ENCODE results near the gene AJUBA.

The AJUBA gene

DNA sequence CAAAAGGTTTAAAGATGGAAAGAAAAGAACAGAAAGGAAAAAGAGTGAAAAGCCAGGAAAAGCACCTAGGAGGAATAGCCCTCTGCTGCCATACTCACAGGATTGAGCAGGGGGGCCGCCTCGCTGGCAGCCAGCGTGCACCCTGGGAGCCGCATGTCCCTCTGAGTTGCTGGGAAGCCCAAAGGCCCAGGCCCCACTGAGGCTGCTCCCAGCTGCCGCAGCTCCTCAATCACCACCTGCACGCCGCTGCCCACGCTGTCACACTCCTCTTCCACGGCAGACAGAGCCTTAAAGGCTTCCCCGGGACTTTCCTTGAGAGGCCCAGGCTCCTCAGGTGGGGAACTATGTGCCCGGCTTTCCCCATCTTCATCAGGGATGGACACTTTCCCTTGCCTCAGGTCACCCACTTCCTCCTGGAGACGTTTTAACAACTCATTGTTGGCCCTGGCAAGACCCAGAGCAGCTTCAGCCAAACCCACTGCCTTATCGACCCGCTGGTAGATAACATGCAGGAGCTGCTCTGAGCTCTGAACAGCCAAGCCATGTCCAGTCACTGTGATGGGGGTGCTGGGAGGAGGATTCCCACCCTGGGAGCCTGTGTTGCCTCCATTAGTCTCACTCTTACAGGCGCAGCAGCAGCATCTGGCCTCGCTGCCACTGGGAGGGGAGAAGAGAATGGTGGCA is 16.1 kb upstream of the AJUBA start:
- peaks cover 4% of the 10 kb centered on the region for H3K36me3 ChIP-seq (ENCODE audit: insufficient read depth, low read length)
- H3K9me3 ChIP-seq (ENCODE audit: low read length) = no peaks in the 10 kb centered on the region
- H3K4me3 ChIP-seq (ENCODE audit: low read length) = no peak overlapping the region
- H2AFZ ChIP-seq (ENCODE audit: low read depth, low read length) = no peak overlapping the region
- no peaks in the 10 kb centered on the region for H3K27me3 ChIP-seq (ENCODE audit: insufficient read depth, low read length)
- peaks cover 5% of the 10 kb centered on the region for H3K4me1 ChIP-seq (ENCODE audit: insufficient read depth, low read length)

DNA sequence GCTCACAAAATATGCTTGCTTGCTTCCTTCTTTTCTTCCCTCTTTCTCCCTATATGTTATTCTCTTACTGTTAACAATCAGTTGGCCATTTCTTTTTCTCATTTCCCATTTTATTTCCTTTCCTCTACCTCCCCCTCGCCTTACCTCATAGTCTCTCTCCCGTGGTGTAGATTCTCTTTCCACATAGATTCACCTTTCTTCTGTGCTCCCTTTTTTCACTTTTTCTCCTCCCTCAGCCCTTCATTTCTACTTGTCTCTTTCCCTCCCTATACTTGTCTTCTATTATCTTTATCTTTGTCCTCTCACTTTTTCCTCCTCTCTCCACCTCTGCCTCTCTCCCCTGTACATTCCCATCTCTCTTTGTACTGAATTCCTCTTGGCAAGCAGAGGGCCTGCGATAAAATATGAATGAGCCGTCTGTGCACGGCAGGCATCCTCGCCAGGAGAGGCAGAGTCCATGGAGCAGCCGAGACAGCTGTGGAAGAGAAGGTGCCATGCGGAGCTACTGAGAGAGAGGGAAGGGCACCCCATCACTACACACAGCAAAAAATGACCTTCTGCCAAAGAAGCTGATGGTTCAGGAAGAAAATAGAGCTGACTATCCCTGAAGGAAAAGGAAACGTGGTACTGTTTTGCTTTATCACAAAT is 15.4 kb upstream of the AJUBA start:
- H3K9me3 ChIP-seq (ENCODE audit: low read length) = no peaks in the 10 kb centered on the region
- no peak overlapping the region for H2AFZ ChIP-seq (ENCODE audit: low read depth, low read length)
- H3K27me3 ChIP-seq (ENCODE audit: insufficient read depth, low read length) = no peaks in the 10 kb centered on the region
- H3K4me3 ChIP-seq (ENCODE audit: low read length) = no peak overlapping the region
- peaks cover 5% of the 10 kb centered on the region for H3K4me1 ChIP-seq (ENCODE audit: insufficient read depth, low read length)
- peaks cover 4% of the 10 kb centered on the region for H3K36me3 ChIP-seq (ENCODE audit: insufficient read depth, low read length)

GRCh38 chr14:22996768-22997654 is 14.7 kb upstream of the AJUBA start:
- peaks cover 4% of the 10 kb centered on the region for H3K36me3 ChIP-seq (ENCODE audit: insufficient read depth, low read length)
- H3K9me3 ChIP-seq (ENCODE audit: low read length) = no peaks in the 10 kb centered on the region
- no peak overlapping the region for H3K4me3 ChIP-seq (ENCODE audit: low read length)
- peaks cover 5% of the 10 kb centered on the region for H3K4me1 ChIP-seq (ENCODE audit: insufficient read depth, low read length)
- no peak overlapping the region for H2AFZ ChIP-seq (ENCODE audit: low read depth, low read length)
- H3K27me3 ChIP-seq (ENCODE audit: insufficient read depth, low read length) = no peaks in the 10 kb centered on the region

DNA sequence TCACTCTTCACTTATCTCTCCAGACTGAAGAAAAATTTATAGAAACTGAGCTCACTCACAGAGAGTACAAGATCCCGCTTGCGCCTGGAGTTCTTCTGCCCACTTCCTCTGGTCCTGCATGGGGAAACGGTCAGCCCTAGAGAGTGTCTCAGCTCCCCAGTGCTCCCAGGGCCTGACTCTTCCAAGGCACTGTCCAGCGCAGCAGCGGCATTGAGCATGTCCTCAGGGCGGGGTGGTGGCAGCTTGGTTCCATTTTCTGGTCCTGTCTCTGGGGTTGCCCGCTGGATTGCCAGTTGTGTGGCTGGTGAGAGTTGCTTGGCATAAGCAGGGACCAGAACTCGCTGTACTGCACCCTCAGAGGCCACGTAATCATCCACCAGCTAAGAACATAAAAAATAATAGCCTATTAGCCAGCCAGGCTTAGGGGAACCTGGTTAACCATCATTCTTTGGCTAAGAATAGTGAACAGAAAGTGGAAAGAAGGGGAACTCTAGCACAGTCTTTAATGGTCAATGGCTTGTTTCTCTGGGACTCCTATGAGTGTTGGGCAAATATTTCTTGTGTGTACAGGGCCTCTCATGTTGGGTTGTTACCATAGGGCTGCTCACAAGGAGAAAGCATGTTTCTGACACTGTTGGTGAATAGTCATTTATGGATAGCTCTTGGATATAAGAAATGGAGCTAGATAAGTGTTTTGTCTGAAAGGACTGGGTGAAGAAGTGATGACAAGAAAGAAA is 13.7 kb upstream of the AJUBA start:
- Histone ChIP-seq H3K9me3 (ENCODE audit: low read length) (no peaks in the 10 kb centered on the region), H3K36me3 (ENCODE audit: insufficient read depth, low read length) (peaks cover 4% of the 10 kb centered on the region), H2AFZ (ENCODE audit: low read depth, low read length) (no peak overlapping the region), H3K4me1 (ENCODE audit: insufficient read depth, low read length) (peaks cover 5% of the 10 kb centered on the region), H3K27me3 (ENCODE audit: insufficient read depth, low read length) (no peaks in the 10 kb centered on the region), H3K4me3 (ENCODE audit: low read length) (no peak overlapping the region)

DNA sequence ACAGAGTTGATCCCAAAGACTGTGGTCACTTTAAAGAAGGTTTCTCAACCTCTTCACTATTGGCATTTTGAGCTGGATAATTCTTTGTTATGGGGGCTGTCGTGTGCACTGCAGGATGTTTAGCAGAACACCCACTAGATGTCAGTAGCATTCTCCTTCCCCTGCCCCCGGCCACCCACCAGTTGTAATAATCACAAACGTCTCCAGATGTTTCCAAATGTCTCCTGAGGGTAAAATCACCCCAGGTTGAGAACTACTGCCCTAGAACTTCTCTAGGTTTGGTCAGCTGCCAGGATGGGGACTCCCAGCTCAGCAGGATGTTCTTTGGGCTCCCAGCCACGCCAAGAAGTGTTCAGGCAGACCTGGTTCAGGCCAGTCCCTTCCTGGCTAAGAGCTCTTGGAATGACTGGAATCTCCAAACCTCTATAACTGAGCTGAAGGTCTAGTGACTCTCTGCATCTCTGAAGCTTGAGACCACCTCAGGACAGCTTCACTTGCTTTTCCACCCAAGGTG is 12.5 kb upstream of the AJUBA start:
- Histone ChIP-seq H3K4me1 (ENCODE audit: insufficient read depth, low read length) (peaks cover 5% of the 10 kb centered on the region), H3K27me3 (ENCODE audit: insufficient read depth, low read length) (no peaks in the 10 kb centered on the region), H2AFZ (ENCODE audit: low read depth, low read length) (no peak overlapping the region), H3K9me3 (ENCODE audit: low read length) (no peaks in the 10 kb centered on the region), H3K4me3 (ENCODE audit: low read length) (no peak overlapping the region), H3K36me3 (ENCODE audit: insufficient read depth, low read length) (peaks cover 4% of the 10 kb centered on the region)

GRCh38 chr14:22993517-22993916 is 11.2 kb upstream of the AJUBA start:
- Histone ChIP-seq H3K27me3 (ENCODE audit: insufficient read depth, low read length) (no peaks in the 10 kb centered on the region), H3K36me3 (ENCODE audit: insufficient read depth, low read length) (peaks cover 4% of the 10 kb centered on the region), H3K9me3 (ENCODE audit: low read length) (no peaks in the 10 kb centered on the region), H2AFZ (ENCODE audit: low read depth, low read length) (no peak overlapping the region), H3K4me1 (ENCODE audit: insufficient read depth, low read length) (peaks cover 5% of the 10 kb centered on the region), H3K4me3 (ENCODE audit: low read length) (no peak overlapping the region)

DNA sequence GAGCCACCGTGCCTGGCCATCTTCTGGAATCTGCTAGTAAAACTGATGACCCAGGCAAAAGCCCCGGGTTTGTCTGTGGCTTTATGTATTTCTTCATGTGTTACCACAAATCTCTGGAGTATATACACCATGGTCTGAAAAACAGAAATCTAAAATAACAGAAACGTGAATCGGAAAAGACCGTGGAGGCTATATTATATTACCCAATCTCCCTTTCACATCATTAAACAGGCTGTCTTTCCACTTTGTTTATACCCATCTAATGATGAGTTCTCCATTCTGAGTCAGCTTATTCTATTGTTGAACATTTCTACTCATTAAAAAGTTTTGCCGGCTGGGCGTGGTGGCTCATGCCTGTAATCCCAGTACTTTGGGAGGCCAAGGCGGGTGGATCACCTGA is 9.5 kb upstream of the AJUBA start:
- no peaks in the 10 kb centered on the region for H3K27me3 ChIP-seq (ENCODE audit: insufficient read depth, low read length)
- peaks cover 4% of the 10 kb centered on the region for H3K36me3 ChIP-seq (ENCODE audit: insufficient read depth, low read length)
- H2AFZ ChIP-seq (ENCODE audit: low read depth, low read length) = no peak overlapping the region
- no peaks in the 10 kb centered on the region for H3K9me3 ChIP-seq (ENCODE audit: low read length)
- H3K4me3 ChIP-seq (ENCODE audit: low read length) = no peak overlapping the region
- no peaks in the 10 kb centered on the region for H3K4me1 ChIP-seq (ENCODE audit: insufficient read depth, low read length)

DNA sequence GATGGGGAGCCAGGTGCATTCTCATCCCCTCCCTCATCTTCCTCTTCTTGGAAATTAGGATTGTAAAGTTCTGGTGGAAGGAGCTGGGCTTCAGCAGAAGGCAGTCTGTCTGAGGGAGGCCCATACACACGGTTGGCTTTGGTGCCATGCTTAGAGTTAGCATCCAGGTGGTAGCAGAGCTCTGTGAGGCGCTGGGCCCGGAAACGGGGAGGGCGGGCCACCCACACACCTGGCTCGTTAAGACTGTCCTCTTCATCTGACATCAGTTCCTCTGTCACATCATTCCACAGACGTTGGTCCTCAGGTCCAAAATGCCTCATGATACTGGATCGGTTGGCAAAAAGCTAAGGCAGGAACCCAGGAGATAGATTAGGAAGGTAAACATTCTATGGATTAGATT is 4.9 kb upstream of the AJUBA start:
- no peaks in the 10 kb centered on the region for H3K36me3 ChIP-seq (ENCODE audit: insufficient read depth, low read length)
- peaks cover 9% of the 10 kb centered on the region for H3K4me1 ChIP-seq (ENCODE audit: insufficient read depth, low read length)
- no peaks in the 10 kb centered on the region for H3K27me3 ChIP-seq (ENCODE audit: insufficient read depth, low read length)
- no peak overlapping the region for H3K4me3 ChIP-seq (ENCODE audit: low read length)
- H3K9me3 ChIP-seq (ENCODE audit: low read length) = no peaks in the 10 kb centered on the region
- no peak overlapping the region for H2AFZ ChIP-seq (ENCODE audit: low read depth, low read length)

GRCh38 chr14:22986508-22987054 is 4.2 kb upstream of the AJUBA start:
- no peak overlapping the region for H2AFZ ChIP-seq (ENCODE audit: low read depth, low read length)
- no peaks in the 10 kb centered on the region for H3K27me3 ChIP-seq (ENCODE audit: insufficient read depth, low read length)
- peaks cover 9% of the 10 kb centered on the region for H3K4me1 ChIP-seq (ENCODE audit: insufficient read depth, low read length)
- no peaks in the 10 kb centered on the region for H3K9me3 ChIP-seq (ENCODE audit: low read length)
- H3K4me3 ChIP-seq (ENCODE audit: low read length) = no peak overlapping the region
- H3K36me3 ChIP-seq (ENCODE audit: insufficient read depth, low read length) = no peaks in the 10 kb centered on the region

GRCh38 chr14:22985894-22986507 is 3.6 kb upstream of the AJUBA start:
- no peak overlapping the region for H2AFZ ChIP-seq (ENCODE audit: low read depth, low read length)
- H3K4me3 ChIP-seq (ENCODE audit: low read length) = no peak overlapping the region
- H3K36me3 ChIP-seq (ENCODE audit: insufficient read depth, low read length) = no peaks in the 10 kb centered on the region
- H3K27me3 ChIP-seq (ENCODE audit: insufficient read depth, low read length) = no peaks in the 10 kb centered on the region
- no peaks in the 10 kb centered on the region for H3K9me3 ChIP-seq (ENCODE audit: low read length)
- peaks cover 9% of the 10 kb centered on the region for H3K4me1 ChIP-seq (ENCODE audit: insufficient read depth, low read length)

DNA sequence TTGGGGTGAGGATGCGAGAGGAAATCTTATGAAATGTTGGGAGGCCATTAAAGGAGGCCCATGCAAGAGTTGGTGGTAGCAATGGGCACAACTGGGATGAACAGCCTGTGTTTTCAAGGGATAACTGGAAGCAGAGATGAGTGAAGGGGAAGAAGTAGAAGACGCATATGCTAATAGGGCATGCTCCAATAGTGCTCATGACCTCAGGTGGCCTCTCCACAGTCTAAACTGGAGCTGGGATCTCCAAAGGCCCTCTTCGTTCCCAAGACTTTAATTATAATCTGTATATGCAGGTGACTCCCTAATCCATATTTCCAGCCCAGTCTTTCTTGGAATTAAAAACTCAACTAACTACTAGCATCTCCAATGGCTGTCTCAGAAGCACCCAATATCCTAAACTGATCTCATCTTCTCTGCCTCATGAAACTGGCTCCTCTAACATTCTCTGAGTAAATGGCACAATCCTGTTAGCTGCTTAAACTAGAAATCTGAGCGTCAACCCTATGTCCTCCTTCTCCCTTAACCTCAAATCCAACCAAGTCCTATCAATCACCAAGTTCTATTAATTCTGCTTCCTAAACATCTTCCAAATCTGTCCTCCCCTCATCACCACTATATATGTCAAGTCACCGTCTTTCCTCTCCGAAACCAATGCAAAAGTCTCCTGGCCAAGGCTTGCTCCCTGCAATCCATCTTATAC is 2.8 kb upstream of the AJUBA start:
- Histone ChIP-seq H3K36me3 (ENCODE audit: insufficient read depth, low read length) (peaks cover 2% of the 10 kb centered on the region), H3K4me1 (ENCODE audit: insufficient read depth, low read length) (peaks cover 11% of the 10 kb centered on the region), H3K27me3 (ENCODE audit: insufficient read depth, low read length) (no peaks in the 10 kb centered on the region), H3K4me3 (ENCODE audit: low read length) (no peak overlapping the region), H2AFZ (ENCODE audit: low read depth, low read length) (no peak overlapping the region), H3K9me3 (ENCODE audit: low read length) (no peaks in the 10 kb centered on the region)
